Activated T-cell treated with anti-CD3 and anti-CD28 coated beads, Interleukin-2, amount 50 U/mL, for 72 hours (primary cell): ENCODE results near the gene ERICH2. TPM values are rescaled to one million over a fixed set of nuclear protein-coding genes. Genes with fewer than 3 reads are reported as not detected.
"Not testable (repeated sequence)": the region's sequence is repeated elsewhere in the genome, so short reads cannot be mapped to it uniquely, and the experiment has no call there.

Source experiments
- ATAC-seq, 2 donors: fragments of 150-1000 bp; cut with Tn5 transposase; replicated peaks in 1 of 2; 2 replicates each; pipeline ENCODE4 v1.10.0; 2021; ENCODE audit warnings: moderate library complexity in 2 of 2, mild to moderate bottlenecking in 1 of 2
- DNase-seq, 2 donors: peaks; one replicate each; pipeline ENCODE4 v3.0.0; 2021 to 2022; ENCODE audit warnings: mixed read lengths in 1 of 2
- H3K27ac Mint-ChIP-seq: one replicate; pipeline ENCODE4 v1.8.0; 2022; ENCODE audit warnings: mild to moderate bottlenecking, moderate library complexity, mixed read lengths
- H3K27me3 Mint-ChIP-seq: one replicate; pipeline ENCODE4 v1.8.0; 2022; ENCODE audit warnings: low read depth, mixed read lengths
- H3K36me3 Mint-ChIP-seq, 2 donors: one replicate each; pipeline ENCODE4 v1.8.0; 2022; ENCODE audit warnings: mixed read lengths in 2 of 2, mild to moderate bottlenecking in 1 of 2; ENCODE audit not compliant: insufficient read depth in 2 of 2
- H3K4me1 Mint-ChIP-seq: one replicate; pipeline ENCODE4 v1.8.0; 2022; ENCODE audit warnings: low read depth, mixed read lengths
- H3K4me3 Mint-ChIP-seq, 2 donors: one replicate each; pipeline ENCODE4 v1.8.0; 2022; ENCODE audit warnings: mild to moderate bottlenecking in 2 of 2, mixed read lengths in 2 of 2, moderate library complexity in 2 of 2
- H3K9me3 Mint-ChIP-seq, 2 donors: one replicate each; pipeline ENCODE4 v1.8.0; 2022; ENCODE audit warnings: mixed read lengths in 2 of 2
- total RNA-seq, 2 donors: library from RNA; stranded (reverse); gene quantifications; one replicate each; pipeline ENCODE4 v1.2.3, GENCODE V29; 2022

ERICH2 gene
- total RNA-seq, 2 donors from 2014 or later = 0.46 to 0.58 TPM

DNA sequence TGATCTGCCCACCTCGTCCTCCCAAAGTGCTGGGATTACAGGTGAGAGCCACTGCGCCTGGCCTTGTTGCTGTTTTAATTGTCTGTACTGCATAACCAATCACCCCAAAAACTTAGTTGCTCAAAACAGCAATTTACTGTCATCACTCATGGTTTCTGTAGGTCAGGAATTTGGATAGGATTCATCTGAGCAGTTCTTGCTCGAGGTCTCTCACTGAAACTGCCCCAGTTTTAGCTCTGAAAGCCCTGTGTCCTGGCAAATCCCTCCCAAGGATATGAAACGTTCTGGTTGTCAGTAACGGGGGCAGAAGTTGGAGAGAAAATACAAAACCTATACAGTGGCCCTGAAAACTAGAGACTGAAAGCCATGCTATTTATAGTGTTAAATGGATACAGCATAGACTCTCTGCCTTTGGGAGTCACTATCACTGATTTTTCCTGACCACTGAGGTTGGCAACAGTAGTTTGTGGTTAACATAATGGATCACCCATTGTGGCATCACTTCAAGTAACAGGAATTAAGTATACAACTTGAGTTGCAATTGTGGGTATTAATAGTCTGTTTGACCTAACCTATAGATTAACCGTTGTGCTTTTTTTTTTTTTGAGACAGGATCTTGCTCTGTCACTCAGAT, 27.2 kb upstream of the ERICH2 start:
- no peaks in the 10 kb centered on the region for H3K4me1 Mint-ChIP-seq
- no peaks in the 10 kb centered on the region for H3K9me3 Mint-ChIP-seq
- peaks cover 17% of the 10 kb centered on the region for H3K27me3 Mint-ChIP-seq
- H3K4me3 Mint-ChIP-seq = no peak overlapping the region
- ATAC-seq (no peak), DNase-seq (no peak)
- H3K27ac Mint-ChIP-seq = no peak overlapping the region
- no peaks in the 10 kb centered on the region for H3K36me3 Mint-ChIP-seq

DNA sequence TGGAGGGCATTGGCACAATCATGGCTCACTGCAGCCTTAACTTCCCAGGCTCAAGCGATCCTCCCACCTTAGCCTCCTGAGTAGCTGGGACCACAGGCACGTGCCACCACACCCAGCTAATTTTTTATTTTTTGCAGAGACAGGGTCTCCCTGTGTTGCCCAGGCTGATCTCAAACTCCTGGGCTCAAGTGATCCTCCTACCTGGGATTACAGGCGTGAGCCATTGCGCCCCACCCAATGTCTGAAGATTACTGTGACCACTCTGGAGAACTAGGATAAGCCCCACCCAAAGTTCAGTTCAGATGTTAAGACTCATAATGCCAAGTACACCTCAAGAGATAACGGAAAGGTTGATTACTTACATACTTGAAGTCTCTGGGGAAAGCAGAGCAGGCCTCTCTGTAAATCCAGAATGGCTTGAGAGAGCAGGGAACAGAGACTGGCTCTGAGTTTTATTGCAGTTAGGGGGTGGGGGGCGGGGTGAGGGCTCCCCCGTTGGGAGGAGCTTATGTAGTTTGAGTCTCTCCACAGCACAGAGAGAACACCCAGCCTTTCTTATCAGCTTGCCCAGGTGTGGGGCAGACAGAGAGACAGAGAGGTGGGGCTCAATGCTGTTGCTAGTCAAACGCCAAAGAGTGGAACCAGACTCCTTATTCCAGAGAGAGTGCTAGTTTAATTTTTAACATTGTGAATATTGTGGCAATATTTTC, 26.5 kb upstream of the ERICH2 start:
- no peak for ATAC-seq
- Mint-ChIP-seq H3K27me3 (peaks cover 17% of the 10 kb centered on the region), H3K36me3 (no peaks in the 10 kb centered on the region), H3K27ac (no peak overlapping the region), H3K4me3 (no peak overlapping the region), H3K9me3 (no peaks in the 10 kb centered on the region), H3K4me1 (no peaks in the 10 kb centered on the region)
- no peak for DNase-seq

DNA sequence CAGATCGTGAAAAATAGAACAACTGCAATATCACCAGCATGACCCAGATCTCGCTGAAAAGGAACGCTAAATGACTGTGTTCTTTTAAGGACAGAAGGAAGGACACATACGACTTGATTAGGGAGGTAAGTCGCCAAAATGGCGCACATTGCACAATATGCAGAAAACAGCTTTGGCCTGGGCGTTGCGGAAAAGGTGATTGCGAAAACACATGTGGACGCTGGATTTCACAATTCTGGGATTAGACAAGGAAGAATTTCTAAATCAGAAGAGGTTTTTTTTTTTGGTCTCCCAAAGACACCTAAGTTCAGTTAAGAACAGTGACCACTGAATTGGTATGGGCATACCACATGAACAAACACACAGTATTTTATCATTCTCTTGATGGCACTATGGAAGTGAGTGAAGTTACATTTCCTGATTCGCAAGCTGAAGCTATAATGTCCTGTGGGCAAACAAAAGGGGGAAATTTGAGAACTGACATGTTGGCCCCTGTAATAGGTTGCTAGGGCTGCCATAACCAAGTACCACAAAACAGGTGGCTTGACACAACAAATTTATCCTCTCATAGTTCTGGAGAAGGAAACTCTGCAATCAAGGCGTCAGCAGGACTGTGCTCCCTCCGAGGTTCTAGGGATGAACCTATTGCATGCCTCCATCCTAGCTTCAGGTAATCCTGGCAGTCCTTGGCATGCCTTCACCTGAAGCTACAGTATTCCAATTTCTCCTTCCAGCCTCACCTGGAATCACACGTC, 25.8 kb upstream of the ERICH2 start:
- no peak for ATAC-seq
- no peaks in the 10 kb centered on the region for H3K9me3 Mint-ChIP-seq
- H3K27me3 Mint-ChIP-seq = peaks cover 20% of the 10 kb centered on the region
- no peak for DNase-seq
- H3K27ac Mint-ChIP-seq = no peak overlapping the region
- H3K4me1 Mint-ChIP-seq = no peaks in the 10 kb centered on the region
- no peak overlapping the region for H3K4me3 Mint-ChIP-seq
- no peaks in the 10 kb centered on the region for H3K36me3 Mint-ChIP-seq

DNA sequence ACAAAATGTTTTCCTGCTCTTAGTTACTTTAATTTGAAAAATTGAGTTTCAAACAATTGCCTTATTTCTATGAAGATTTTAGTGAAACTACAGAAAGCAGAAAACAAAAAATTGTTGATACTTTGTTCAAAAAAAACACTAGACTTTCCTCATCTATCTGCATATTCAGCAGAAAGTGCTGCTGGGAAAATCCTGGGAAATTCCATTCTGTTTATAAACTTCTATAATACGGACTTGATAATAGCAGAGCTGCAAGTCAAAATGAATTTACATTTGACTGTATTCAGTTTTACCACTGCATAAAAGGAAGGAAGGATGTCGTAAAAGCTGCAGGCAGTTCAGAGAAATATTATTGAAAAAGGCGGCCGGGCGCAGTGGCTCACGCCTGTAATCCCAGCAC, 24.9 kb upstream of the ERICH2 start:
- H3K4me1 Mint-ChIP-seq = no peaks in the 10 kb centered on the region
- DNase-seq (no peak), ATAC-seq (no peak)
- no peak overlapping the region for H3K4me3 Mint-ChIP-seq
- H3K27me3 Mint-ChIP-seq = peaks cover 28% of the 10 kb centered on the region
- H3K27ac Mint-ChIP-seq = no peak overlapping the region
- H3K36me3 Mint-ChIP-seq = no peaks in the 10 kb centered on the region
- no peaks in the 10 kb centered on the region for H3K9me3 Mint-ChIP-seq

DNA sequence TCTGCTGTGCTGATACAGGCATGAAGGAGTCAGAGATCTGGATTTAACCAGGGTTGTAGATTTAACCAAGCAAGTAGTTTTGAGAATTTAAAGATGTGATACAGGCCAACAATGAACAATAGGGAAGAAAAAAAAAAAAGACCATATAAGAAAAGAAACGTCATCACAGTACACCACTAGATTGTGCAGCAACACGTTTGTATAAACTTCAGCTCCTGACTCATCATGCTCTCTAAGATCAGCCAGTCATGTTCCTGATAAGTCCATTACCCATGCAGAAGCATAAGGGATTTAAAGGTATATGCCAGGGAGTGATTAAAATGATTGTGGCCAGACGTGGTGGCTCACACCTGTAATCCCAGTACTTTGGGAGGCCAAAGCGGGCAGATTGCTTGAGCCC, 22.3 kb upstream of the ERICH2 start:
- Mint-ChIP-seq H3K9me3 (no peaks in the 10 kb centered on the region), H3K4me3 (no peak overlapping the region), H3K27ac (no peak overlapping the region), H3K27me3 (peaks cover 30% of the 10 kb centered on the region), H3K36me3 (no peaks in the 10 kb centered on the region), H3K4me1 (no peaks in the 10 kb centered on the region)
- DNase-seq (no peak), ATAC-seq (no peak)

DNA sequence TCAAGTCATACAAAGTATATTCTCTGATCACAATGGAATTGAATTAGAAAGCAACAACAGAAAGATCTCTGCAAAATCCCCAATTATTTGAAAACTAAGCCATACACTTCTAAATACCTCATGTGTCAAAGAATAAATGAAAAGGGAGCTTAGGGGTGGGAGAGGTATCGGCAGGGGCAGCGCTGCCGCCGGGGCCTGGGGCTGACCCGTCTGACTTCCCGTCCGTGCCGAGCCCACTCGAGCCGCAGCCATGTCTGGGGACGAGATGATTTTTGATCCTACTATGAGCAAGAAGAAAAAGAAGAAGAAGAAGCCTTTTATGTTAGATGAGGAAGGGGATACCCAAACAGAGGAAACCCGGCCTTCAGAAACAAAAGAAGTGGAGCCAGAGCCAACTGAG, 18.6 kb upstream of the ERICH2 start:
- H3K4me3 Mint-ChIP-seq, H3K27ac Mint-ChIP-seq, DNase-seq, H3K9me3 Mint-ChIP-seq, H3K36me3 Mint-ChIP-seq, H3K4me1 Mint-ChIP-seq: not testable (repeated sequence)
- peaks cover 18% of the 10 kb centered on the region for H3K27me3 Mint-ChIP-seq
- peak; percentile 64 to 67 for ATAC-seq

DNA sequence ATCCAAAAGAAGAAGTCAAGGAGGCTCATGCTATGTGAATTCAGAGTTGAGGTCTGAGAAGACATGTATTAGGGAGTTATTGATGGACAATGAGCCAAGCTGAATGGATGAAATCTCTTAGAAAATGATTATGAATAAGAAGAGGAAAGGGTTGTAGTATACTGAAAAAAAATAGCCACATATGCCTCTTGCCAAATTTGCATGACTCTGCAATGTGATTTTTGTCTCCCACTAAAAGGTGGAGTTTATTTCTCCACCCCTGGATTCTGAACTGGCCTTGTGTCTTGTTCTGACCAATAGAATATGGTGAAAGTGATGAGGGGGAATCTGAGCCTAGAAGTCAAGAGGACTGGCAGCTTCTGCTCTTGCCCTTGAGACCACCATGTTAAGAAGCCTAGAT, 8.6 kb upstream of the ERICH2 start:
- H3K36me3 Mint-ChIP-seq = no peaks in the 10 kb centered on the region
- H3K9me3 Mint-ChIP-seq = no peaks in the 10 kb centered on the region
- H3K27ac Mint-ChIP-seq = no peak overlapping the region
- no peaks in the 10 kb centered on the region for H3K4me1 Mint-ChIP-seq
- no peaks in the 10 kb centered on the region for H3K27me3 Mint-ChIP-seq
- ATAC-seq (no peak), DNase-seq (no peak)
- no peak overlapping the region for H3K4me3 Mint-ChIP-seq

DNA sequence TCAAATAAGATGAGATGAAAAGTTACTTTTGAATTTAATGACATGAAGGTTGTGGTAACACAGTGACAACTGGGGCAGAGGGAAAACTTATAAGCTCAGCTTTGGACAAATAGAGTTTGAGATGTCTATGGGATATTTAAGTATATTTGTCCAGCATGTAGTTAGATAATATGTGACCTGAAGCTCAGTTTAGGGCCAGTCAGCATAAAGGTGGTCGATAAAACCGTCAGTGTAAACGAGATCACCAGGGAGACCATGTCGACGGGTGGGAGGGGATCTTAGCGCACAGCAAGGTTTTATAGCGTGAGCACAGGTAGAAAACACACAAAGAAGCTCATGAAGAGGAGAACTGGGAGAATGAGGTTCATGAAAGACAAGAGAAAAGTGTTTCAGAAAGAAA, 7.4 kb upstream of the ERICH2 start:
- Mint-ChIP-seq H3K36me3 (no peaks in the 10 kb centered on the region), H3K27ac (no peak overlapping the region), H3K9me3 (no peaks in the 10 kb centered on the region), H3K4me3 (no peak overlapping the region), H3K4me1 (no peaks in the 10 kb centered on the region), H3K27me3 (no peaks in the 10 kb centered on the region)
- ATAC-seq (no peak), DNase-seq (no peak)

DNA sequence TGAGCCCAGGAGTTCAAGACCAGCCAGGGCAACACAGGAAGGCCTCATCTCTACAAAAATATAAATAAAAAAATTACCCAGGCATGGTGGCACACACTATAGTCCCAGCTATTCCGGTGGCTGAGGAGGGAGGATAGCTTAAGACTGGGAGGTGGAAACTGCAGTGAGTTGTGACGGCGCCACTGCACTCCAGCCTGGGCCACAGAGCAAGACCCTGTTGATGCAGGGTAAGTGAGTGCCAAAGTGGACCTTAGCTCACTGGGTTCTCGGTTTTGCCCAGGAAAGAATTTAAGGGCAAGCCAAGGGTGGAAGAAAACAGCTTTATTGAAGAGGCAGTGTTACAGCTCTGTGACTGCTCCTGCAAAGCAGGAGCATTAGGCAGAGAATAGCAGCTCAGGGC, 6.9 kb upstream of the ERICH2 start:
- H3K9me3 Mint-ChIP-seq = no peaks in the 10 kb centered on the region
- H3K4me1 Mint-ChIP-seq = no peaks in the 10 kb centered on the region
- no peaks in the 10 kb centered on the region for H3K36me3 Mint-ChIP-seq
- ATAC-seq (no peak), DNase-seq (no peak)
- no peak overlapping the region for H3K4me3 Mint-ChIP-seq
- no peaks in the 10 kb centered on the region for H3K27me3 Mint-ChIP-seq
- no peak overlapping the region for H3K27ac Mint-ChIP-seq

DNA sequence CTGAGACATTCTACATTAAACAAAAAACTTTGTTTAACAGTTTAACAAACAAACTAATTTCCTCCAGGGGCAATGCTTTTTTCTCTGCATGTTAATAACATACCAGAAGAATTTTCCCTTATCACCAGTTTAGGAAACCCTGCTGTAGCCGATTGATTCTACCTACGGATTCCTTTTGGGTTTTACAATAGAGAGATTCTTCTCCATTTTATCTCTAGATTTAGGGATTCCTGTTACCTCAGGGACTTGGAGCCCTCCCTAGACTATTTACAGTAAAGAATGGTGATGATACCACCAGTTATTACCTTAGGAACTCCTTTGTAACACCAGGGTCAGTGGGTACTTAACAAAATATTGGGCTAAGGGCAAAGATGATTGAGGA, 5.3 kb upstream of the ERICH2 start:
- H3K9me3 Mint-ChIP-seq = no peaks in the 10 kb centered on the region
- no peaks in the 10 kb centered on the region for H3K4me1 Mint-ChIP-seq
- ATAC-seq = no peak
- peak overlapping the region; percentile 38 for H3K27ac Mint-ChIP-seq
- no peak for DNase-seq
- no peak overlapping the region for H3K4me3 Mint-ChIP-seq
- no peaks in the 10 kb centered on the region for H3K27me3 Mint-ChIP-seq
- no peaks in the 10 kb centered on the region for H3K36me3 Mint-ChIP-seq

DNA sequence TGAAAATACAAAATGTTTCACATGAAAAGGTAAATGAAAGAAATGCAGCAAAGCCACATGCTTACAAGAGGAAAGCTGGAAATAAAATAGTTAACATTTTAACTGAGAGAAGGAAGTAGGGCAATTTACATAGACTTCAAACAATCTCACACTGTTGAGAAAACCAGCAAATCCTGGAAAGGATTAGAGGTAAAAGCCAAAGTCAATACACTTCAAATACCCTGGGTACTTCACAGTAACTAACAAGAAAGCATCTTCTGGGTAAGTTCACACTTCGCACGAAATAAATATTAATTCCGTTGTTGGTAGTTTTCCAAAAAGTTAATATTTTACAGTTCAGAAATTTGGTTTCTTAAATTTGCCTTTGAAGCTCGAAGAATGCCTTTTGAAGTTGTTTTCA, 3.5 kb upstream of the ERICH2 start:
- no peak overlapping the region for H3K4me3 Mint-ChIP-seq
- H3K27ac Mint-ChIP-seq = peak overlapping the region; percentile 46
- H3K27me3 Mint-ChIP-seq = peaks cover 5% of the 10 kb centered on the region
- no peaks in the 10 kb centered on the region for H3K9me3 Mint-ChIP-seq
- peaks cover 11% of the 10 kb centered on the region for H3K4me1 Mint-ChIP-seq
- DNase-seq (no peak), ATAC-seq (no peak)
- H3K36me3 Mint-ChIP-seq = no peaks in the 10 kb centered on the region

DNA sequence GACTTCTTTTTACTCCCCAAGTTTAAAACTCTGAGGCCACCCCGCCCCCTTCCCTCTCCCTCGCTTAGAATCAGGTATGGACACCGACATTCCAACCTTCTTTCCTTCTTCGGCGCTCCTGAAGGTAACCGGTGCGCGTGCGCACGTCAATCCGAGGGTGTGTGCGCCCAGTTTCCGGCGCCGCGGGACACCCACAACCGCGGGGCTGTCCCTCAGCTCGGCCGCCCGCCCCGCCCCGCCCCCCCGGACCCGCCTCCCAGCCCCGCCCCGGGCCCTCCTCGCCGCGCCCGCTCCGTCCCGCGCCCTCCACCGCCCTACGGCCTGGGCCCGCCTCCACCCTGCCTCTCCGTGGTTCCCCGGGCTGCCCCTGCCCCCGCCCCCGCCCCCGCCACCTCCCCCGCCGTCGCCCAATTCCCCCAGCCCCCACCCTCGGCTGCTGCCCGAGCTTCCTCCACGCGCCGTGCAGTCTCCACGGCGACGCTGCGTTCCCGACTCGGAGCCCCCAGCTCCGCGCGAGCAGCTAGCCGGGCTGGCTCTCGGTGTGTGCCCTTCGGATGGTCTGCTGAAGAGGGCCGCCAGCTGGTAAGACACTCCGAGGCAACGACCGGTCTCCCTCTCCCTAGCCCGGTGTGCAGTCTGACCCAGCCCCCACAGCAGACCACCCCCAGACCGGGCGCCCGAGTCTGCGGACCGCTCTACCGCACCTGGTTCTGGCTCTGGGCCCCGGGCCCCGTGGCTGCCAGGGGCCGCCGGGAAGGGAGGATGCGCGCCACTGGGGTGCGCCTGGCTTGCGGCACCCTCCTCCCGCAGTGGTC, 635 bp downstream of the ERICH2 start:
- peak overlapping the region; percentile 88 to 92 for H3K4me3 Mint-ChIP-seq

DNA sequence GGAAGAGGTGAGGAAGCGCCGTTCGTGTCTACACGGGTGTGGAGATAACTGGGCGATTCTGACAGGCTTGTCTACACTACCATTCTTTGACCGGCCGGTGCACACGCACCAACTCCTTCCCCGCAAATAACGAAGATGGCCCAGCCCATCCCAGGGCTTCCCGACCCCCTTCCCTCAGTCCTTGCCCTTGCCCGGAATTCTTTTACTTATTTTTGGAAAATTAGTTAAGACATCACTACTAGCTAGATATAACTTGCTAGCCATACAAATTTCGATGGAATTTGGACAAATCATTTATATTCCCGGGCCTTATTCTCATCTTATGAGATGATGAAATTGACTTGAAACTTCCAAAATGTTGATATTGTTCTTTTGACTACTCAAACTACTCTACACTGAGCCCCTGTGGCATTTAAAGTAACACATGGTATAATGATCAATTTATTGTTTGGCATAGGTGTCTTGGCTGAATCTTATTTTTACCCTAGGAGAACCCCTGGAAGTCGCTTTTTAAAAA, 1.3 kb downstream of the ERICH2 start:
- ATAC-seq (no peak), DNase-seq (no peak)
- peak overlapping the region; percentile 88 to 92 for H3K4me3 Mint-ChIP-seq
- H3K36me3 Mint-ChIP-seq = no peaks in the 10 kb centered on the region
- no peak overlapping the region for H3K27ac Mint-ChIP-seq
- no peaks in the 10 kb centered on the region for H3K9me3 Mint-ChIP-seq
- peaks cover 12% of the 10 kb centered on the region for H3K27me3 Mint-ChIP-seq
- peaks cover 16% of the 10 kb centered on the region for H3K4me1 Mint-ChIP-seq

More for the DNA sequence above, 635 bp downstream of the ERICH2 start:
- H3K9me3 Mint-ChIP-seq = no peaks in the 10 kb centered on the region
- peaks cover 12% of the 10 kb centered on the region for H3K27me3 Mint-ChIP-seq
- peak; percentile 78 to 80 for DNase-seq
- peaks cover 16% of the 10 kb centered on the region for H3K4me1 Mint-ChIP-seq
- ATAC-seq = peak; percentile 91 to 92
- H3K27ac Mint-ChIP-seq = no peak overlapping the region
- H3K36me3 Mint-ChIP-seq = no peaks in the 10 kb centered on the region
